Right lobe of liver (tissue), 6 donors: ENCODE results near the gene ANO2. TPM values are rescaled to one million over a fixed set of nuclear protein-coding genes. Genes with fewer than 3 reads are reported as not detected.

ENCODE experiments used
- ATAC-seq, 4 donors: fragments of 200-7000 bp; cut with Tn5 transposase; one replicate each; pipeline ENCODE4 v1.9.1; 2020; ENCODE audit warnings: mild to moderate bottlenecking in 4 of 4, moderate library complexity in 4 of 4
- DNase-seq, 3 donors: peaks; one replicate each; pipeline ENCODE4 v3.0.0-alpha.2; 2020
- H3K27ac ChIP-seq, 3 donors: fragments of 200-600 bp; one replicate each; pipeline ENCODE4 v1.8.0; 2022
- H3K27me3 ChIP-seq, 2 donors: fragments of 200-600 bp; one replicate each; pipeline ENCODE4 v1.8.0; 2022
- H3K36me3 ChIP-seq, 4 donors: fragments of 200-600 bp; sonication (generic) in 1 of 4; one replicate each; pipeline versions ENCODE4 v1.5.1 to v1.8.0; 2017 to 2022; ENCODE audit warnings: control low read depth in 1 of 4
- H3K4me1 ChIP-seq, 4 donors: fragments of 200-600 bp; sonication (generic) in 1 of 4; one replicate each; pipeline versions ENCODE4 v1.5.1 to v1.8.0; 2017 to 2022; ENCODE audit warnings: control low read depth in 1 of 4
- H3K4me3 ChIP-seq, 3 donors: fragments of 200-600 bp; one replicate each; pipeline ENCODE4 v1.8.0; 2022
- H3K9me3 ChIP-seq, 4 donors: fragments of 200-600 bp; sonication (generic) in 1 of 4; one replicate each; pipeline versions ENCODE4 v1.5.1 to v1.8.0; 2017 to 2022; ENCODE audit warnings: control low read depth in 1 of 4
- POLR2A ChIP-seq: fragments of 450-650 bp; IDR thresholded peaks from one replicate; pipeline ENCODE4 v1.6.1; 2017; ENCODE audit warnings: antibody characterized with exemption, mild to moderate bottlenecking
- WGBS: methylation state at CpG from one replicate; pipeline ENCODE4 v1.1.6; 2018; ENCODE audit warnings: low coverage, low lambda C conversion rate; ENCODE audit not compliant: insufficient coverage; ENCODE audit errors: missing lambda C conversion rate; 5-methylcytosine and 5-hydroxymethylcytosine counted together
- intact Hi-C, 2 donors: fragments of 100-400 bp; cut with DNase I; formaldehyde crosslinking; loops; one replicate each; pipeline versions ENCODE4 v1.11.2 to v1.14.1; 2022
- total RNA-seq, 6 experiments: library from RNA; depleted of rRNA in 2 of 6; stranded (reverse); fragments of >200 nt in 2 of 6; fragmentation: NEBNext Ultra II Directional in 3 of 6; extraction: Animal tissue kit (Norgen Biotek cat#: 25700) in 3 of 6; gene quantifications; one replicate each; pipeline versions ENCODE4 v1.1.0 to v1.2.4, GENCODE V29; 2016 to 2023
- TF ChIP-seq, protein P1 (sequence below), 4 donors: fragments of 200-600 bp in 3 of 4; fragments of 450-650 bp in 1 of 4; IDR thresholded peaks; one replicate each; pipeline versions ENCODE4 v1.5.1 to v1.8.0; 2016 to 2022; ENCODE audit warnings: antibody characterized with exemption in 4 of 4, mild to moderate bottlenecking in 2 of 4
- donor health status: DM: no; HTN: yes; CAD: no.
- donor health status: DM: no; HTN: no; CAD: no.
- donor health status: DM: no; HTN: no; CAD: no.
- donor health status: DM: no; HTN: yes; CAD: no.
- donor health status: DM: no; HTN: yes; CAD: no.

Gene ANO2
- total RNA-seq, 6 experiments from 2014 or later, result 0.06 to 0.89 (median 0.32) TPM; not detected in 1

DNA sequence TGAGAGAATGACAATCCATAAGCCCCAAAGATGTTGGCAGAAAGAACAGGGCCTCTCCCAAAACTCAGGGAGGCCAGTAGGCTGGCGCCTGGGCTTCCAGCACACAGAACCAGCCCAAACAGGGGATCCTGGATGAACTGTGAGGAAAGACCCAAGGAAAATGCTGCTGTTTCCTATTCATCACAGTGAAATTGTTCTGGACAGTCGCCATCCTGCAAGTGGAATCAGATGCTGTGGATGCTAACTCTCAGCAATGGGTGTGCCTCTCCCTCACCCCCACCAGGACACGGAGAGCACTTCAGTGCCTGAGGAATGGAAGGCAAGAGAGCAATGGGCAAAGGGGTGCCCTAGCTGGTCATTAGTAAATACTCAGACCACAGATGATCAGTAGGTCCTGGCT is 80.8 kb downstream of the ANO2 start:
- no peaks in the 10 kb centered on the region for H3K9me3 ChIP-seq
- intact Hi-C loops, result no loop called here
- ATAC-seq, result no peak
- WGBS, result no CpG with 5 or more reads among the region's 3 CpGs
- TF ChIP-seq, protein P1, sequence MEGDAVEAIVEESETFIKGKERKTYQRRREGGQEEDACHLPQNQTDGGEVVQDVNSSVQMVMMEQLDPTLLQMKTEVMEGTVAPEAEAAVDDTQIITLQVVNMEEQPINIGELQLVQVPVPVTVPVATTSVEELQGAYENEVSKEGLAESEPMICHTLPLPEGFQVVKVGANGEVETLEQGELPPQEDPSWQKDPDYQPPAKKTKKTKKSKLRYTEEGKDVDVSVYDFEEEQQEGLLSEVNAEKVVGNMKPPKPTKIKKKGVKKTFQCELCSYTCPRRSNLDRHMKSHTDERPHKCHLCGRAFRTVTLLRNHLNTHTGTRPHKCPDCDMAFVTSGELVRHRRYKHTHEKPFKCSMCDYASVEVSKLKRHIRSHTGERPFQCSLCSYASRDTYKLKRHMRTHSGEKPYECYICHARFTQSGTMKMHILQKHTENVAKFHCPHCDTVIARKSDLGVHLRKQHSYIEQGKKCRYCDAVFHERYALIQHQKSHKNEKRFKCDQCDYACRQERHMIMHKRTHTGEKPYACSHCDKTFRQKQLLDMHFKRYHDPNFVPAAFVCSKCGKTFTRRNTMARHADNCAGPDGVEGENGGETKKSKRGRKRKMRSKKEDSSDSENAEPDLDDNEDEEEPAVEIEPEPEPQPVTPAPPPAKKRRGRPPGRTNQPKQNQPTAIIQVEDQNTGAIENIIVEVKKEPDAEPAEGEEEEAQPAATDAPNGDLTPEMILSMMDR (IDR thresholded peaks at IDR 0.05), result no peak
- TF ChIP-seq POLR2A, result no peak
- H3K36me3 ChIP-seq, result no peaks in the 10 kb centered on the region
- H3K4me3 ChIP-seq, result no peak overlapping the region
- no peaks in the 10 kb centered on the region for H3K27me3 ChIP-seq
- H3K4me1 ChIP-seq, result no peaks in the 10 kb centered on the region
- no peak overlapping the region for H3K27ac ChIP-seq
- DNase-seq, result no peak

DNA sequence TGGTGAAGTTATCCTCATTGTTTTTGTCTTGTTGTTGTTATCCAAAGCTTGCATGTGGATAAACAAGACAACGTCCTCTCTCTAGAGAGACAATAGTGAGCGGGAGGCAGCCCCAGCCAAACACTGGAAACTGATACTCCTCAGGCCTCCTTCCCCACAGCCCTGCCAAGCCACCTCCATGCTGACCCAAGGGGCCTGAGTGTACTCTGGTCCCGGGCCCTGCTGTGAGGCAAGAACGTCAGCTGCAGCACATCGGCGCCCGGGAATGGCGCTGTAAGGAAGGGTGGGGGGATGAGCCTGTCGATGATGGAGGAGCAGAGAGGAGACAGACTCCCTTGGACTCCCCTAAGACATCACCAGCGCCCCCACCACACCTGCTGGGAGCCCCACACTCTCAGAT is 83.6 kb downstream of the ANO2 start:
- 20% methylated on average over 1 of the region's 10 CpGs for WGBS
- Histone ChIP-seq H3K27ac (no peak overlapping the region), H3K4me3 (no peak overlapping the region), H3K36me3 (no peaks in the 10 kb centered on the region), H3K4me1 (no peaks in the 10 kb centered on the region), H3K27me3 (no peaks in the 10 kb centered on the region), H3K9me3 (no peaks in the 10 kb centered on the region)
- no peak for DNase-seq
- TF ChIP-seq, protein P1 (IDR thresholded peaks at IDR 0.05), result no peak
- TF ChIP-seq POLR2A, result no peak
- intact Hi-C loops, result no loop called here
- ATAC-seq, result peak in 1 of 4 donors; percentile 21

DNA sequence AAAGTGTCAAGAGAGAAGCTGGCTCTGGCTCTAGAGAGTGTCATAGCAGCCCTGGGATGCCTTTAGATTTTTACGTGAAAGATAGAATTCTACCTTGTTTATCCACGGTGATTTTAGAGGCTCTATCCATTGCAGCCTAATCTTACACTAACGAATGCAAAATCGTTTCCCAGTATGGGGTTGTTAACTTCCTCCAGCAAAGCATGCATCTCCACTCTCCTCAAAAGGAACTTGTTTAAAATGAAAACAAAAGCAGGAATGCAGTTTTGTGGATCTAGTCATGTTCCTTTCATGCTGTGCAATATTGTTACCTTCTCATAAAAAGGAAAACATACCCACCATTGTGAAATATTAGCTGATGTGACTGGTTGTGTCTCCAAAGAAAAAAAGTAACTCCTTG is 88.4 kb downstream of the ANO2 start:
- intact Hi-C loops, result no loop called here
- Histone ChIP-seq H3K4me1 (no peaks in the 10 kb centered on the region), H3K9me3 (no peaks in the 10 kb centered on the region), H3K27me3 (no peaks in the 10 kb centered on the region), H3K4me3 (no peak overlapping the region), H3K27ac (no peak overlapping the region), H3K36me3 (no peaks in the 10 kb centered on the region)
- DNase-seq, result no peak
- WGBS, result 13% methylated on average over 4 of the region's 4 CpGs
- no peak for ATAC-seq
- TF ChIP-seq, protein P1 (IDR thresholded peaks at IDR 0.05), result no peak
- TF ChIP-seq POLR2A, result no peak

DNA sequence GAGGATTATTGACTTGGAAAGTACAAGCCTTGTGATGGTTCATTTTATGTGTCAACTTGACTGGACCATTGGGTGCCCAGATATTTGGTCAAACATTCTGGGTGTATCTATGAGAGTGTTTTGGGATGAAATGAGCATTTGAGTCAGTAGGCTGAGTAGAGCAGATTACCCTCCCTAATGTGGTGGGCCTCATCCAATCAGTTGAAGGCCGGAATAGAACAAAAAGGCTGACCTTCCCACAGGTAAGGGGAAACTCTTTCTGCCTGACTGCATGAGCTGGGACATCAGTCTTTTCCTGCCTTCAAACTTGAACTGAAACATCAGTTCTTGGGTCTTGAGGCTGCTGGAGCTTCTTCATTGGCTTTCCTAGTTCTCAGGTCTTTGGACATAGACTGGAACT is 98.1 kb downstream of the ANO2 start:
- H3K9me3 ChIP-seq, result no peaks in the 10 kb centered on the region
- no peaks in the 10 kb centered on the region for H3K27me3 ChIP-seq
- H3K36me3 ChIP-seq, result no peaks in the 10 kb centered on the region
- H3K27ac ChIP-seq, result no peak overlapping the region
- no peak overlapping the region for H3K4me3 ChIP-seq
- ATAC-seq, result no peak
- DNase-seq, result no peak
- intact Hi-C loops, result no loop called here
- WGBS, result 67% methylated on average over 1 of the region's 1 CpG
- no peaks in the 10 kb centered on the region for H3K4me1 ChIP-seq
- TF ChIP-seq, protein P1 (IDR thresholded peaks at IDR 0.05), result no peak
- TF ChIP-seq POLR2A, result no peak

DNA sequence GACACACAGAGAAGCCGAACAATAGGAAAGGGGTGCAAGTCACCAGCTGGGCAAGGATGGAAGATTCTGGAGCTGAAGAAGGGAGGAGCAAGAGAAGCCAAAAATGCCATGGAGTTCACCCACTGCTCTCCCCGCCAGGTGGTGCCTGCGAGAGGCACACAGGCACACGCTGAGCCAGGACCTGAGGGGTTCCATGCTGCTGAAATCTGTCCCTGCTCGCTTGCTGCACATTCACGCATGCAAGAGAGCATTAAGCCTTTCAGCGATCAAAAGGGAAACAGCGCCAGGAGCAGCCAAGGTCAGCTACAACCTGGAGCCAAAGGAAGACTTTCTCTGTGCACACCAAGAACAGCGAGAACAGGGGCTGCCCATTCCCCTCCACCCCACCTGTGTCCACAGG is 104.1 kb downstream of the ANO2 start:
- Histone ChIP-seq H3K27me3 (no peaks in the 10 kb centered on the region), H3K4me3 (no peak overlapping the region), H3K4me1 (no peaks in the 10 kb centered on the region), H3K9me3 (no peaks in the 10 kb centered on the region), H3K27ac (no peak overlapping the region), H3K36me3 (no peaks in the 10 kb centered on the region)
- ATAC-seq (no peak), DNase-seq (no peak)
- TF ChIP-seq, protein P1 (IDR thresholded peaks at IDR 0.05), result no peak
- WGBS, result 53% methylated on average over 3 of the region's 9 CpGs
- intact Hi-C loops, result no loop called here
